Measurements from ENCODE around the gene SMIM24. TPM values are rescaled to one million over a fixed set of nuclear protein-coding genes. Genes with fewer than 3 reads are reported as not detected.

The SMIM24 gene
- total and polyA plus RNA-seq, 10 of the 15 experiments (the other 5 are each of a cell fraction or from before 2014, with no cell fraction given) = 0.14 to 0.44 (median 0.23) TPM; not detected in 4

DNA sequence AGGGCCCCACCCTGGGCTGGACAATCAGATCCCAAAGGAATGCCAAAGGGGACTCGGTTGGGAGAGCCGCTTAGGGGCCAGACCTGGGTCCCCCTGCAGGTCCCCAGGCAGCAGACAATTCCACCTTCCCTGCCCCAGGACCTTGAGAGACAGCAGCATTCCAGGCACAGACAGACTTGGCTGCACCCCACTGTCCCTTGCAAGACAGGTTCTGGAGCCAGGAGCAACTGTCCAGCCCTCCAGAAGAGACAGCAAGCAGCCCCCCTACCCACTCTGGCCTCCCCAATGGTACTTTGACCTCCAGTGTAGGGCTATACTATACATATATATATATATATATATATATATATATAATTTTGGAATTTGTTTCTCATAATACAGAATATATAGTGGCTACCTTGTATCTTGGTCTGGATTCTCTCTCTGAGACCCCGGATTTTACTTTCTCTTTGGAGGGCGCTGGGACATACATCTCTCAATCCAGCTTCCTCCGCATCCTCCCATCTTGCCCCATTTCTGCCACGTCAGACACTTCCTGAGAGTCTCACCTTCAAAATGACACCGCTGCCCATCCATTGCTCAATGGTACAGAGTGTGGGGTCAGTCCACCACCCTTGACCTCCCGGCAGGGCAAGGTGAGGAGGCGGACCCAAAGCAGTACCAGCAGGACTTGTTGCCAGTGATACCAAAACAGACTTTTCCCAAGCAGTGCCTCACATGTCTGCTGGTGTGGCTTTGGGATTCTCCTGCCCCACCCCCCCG, 12.7 kb downstream of the SMIM24 start:
- intact Hi-C loops (cut with micrococcal nuclease; ENCODE audit: unreplicated experiment) = no loop called here
- BruUV-seq (replicated peaks) = no TSS peak
- Histone ChIP-seq H3K4me2 (ENCODE audit: control insufficient read depth, insufficient read depth) (no peak overlapping the region), H3K4me3 (no peak overlapping the region), H3K27ac (ENCODE audit: control insufficient read depth, insufficient read depth) (no peak overlapping the region), H3K9ac (ENCODE audit: control insufficient read depth, insufficient read depth, low read length) (no peak overlapping the region), H3K27me3 (replicated peaks in 1 of 2; ENCODE audit: control insufficient read depth in 2 of 2, insufficient read depth in 2 of 2, low read length in 1 of 2) (no peaks in the 10 kb centered on the region), H3K36me3 (ENCODE audit: control insufficient read depth in 2 of 2, insufficient read depth in 2 of 2, low read length in 1 of 2) (no peaks in the 10 kb centered on the region; a peak in 2 of 4 replicates), H3K79me2 (ENCODE audit: control insufficient read depth, insufficient read depth, low read length) (no peaks in the 10 kb centered on the region), H2AFZ (ENCODE audit: control insufficient read depth, low read depth, low read length) (no peak overlapping the region), H4K20me1 (ENCODE audit: control insufficient read depth, insufficient read depth) (peaks cover 2% of the 10 kb centered on the region; the same call in 1 of the 2 replicates), H3K4me1 (ENCODE audit: control insufficient read depth, insufficient read depth, low read length) (no peaks in the 10 kb centered on the region), H3K9me3 (replicated peaks; ENCODE audit: control insufficient read depth, insufficient read depth, low read length) (no peaks in the 10 kb centered on the region)
- in situ Hi-C loops (cut with MboI) = no loop called here
- ChIA-PET CTCF (no interaction called here), RAD21 (ENCODE audit: unreplicated experiment) (no interaction called here), SMC1A (ENCODE audit: uncharacterized antibody, unreplicated experiment) (no interaction called here), POLR2A (no interaction called here)
- 73% methylated on average over 10 of the region's 10 CpGs for WGBS (ENCODE audit: insufficient coverage, insufficient replicate concordance, low lambda C conversion rate, missing lambda C conversion rate)
- FAIRE-seq (no peak), ATAC-seq (no peak), DNase-seq (ENCODE audit: low read depth, low spot score) (no peak)
- TF ChIP-seq, protein P1, sequence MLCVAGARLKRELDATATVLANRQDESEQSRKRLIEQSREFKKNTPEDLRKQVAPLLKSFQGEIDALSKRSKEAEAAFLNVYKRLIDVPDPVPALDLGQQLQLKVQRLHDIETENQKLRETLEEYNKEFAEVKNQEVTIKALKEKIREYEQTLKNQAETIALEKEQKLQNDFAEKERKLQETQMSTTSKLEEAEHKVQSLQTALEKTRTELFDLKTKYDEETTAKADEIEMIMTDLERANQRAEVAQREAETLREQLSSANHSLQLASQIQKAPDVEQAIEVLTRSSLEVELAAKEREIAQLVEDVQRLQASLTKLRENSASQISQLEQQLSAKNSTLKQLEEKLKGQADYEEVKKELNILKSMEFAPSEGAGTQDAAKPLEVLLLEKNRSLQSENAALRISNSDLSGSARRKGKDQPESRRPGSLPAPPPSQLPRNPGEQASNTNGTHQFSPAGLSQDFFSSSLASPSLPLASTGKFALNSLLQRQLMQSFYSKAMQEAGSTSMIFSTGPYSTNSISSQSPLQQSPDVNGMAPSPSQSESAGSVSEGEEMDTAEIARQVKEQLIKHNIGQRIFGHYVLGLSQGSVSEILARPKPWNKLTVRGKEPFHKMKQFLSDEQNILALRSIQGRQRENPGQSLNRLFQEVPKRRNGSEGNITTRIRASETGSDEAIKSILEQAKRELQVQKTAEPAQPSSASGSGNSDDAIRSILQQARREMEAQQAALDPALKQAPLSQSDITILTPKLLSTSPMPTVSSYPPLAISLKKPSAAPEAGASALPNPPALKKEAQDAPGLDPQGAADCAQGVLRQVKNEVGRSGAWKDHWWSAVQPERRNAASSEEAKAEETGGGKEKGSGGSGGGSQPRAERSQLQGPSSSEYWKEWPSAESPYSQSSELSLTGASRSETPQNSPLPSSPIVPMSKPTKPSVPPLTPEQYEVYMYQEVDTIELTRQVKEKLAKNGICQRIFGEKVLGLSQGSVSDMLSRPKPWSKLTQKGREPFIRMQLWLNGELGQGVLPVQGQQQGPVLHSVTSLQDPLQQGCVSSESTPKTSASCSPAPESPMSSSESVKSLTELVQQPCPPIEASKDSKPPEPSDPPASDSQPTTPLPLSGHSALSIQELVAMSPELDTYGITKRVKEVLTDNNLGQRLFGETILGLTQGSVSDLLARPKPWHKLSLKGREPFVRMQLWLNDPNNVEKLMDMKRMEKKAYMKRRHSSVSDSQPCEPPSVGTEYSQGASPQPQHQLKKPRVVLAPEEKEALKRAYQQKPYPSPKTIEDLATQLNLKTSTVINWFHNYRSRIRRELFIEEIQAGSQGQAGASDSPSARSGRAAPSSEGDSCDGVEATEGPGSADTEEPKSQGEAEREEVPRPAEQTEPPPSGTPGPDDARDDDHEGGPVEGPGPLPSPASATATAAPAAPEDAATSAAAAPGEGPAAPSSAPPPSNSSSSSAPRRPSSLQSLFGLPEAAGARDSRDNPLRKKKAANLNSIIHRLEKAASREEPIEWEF (IDR thresholded peaks at IDR 0.05; ENCODE audit: insufficient replicate concordance, low read depth, low read length) = no peak
- TF ChIP-seq NFYA (IDR thresholded peaks at IDR 0.05; ENCODE audit: borderline replicate concordance, low read depth, low read length) = no peak
- TF ChIP-seq MXI1 (IDR thresholded peaks at IDR 0.05; ENCODE audit: low read depth, low read length) = no peak
- TF ChIP-seq PAX8 (IDR thresholded peaks at IDR 0.05) = no peak
- TF ChIP-seq, protein P2, sequence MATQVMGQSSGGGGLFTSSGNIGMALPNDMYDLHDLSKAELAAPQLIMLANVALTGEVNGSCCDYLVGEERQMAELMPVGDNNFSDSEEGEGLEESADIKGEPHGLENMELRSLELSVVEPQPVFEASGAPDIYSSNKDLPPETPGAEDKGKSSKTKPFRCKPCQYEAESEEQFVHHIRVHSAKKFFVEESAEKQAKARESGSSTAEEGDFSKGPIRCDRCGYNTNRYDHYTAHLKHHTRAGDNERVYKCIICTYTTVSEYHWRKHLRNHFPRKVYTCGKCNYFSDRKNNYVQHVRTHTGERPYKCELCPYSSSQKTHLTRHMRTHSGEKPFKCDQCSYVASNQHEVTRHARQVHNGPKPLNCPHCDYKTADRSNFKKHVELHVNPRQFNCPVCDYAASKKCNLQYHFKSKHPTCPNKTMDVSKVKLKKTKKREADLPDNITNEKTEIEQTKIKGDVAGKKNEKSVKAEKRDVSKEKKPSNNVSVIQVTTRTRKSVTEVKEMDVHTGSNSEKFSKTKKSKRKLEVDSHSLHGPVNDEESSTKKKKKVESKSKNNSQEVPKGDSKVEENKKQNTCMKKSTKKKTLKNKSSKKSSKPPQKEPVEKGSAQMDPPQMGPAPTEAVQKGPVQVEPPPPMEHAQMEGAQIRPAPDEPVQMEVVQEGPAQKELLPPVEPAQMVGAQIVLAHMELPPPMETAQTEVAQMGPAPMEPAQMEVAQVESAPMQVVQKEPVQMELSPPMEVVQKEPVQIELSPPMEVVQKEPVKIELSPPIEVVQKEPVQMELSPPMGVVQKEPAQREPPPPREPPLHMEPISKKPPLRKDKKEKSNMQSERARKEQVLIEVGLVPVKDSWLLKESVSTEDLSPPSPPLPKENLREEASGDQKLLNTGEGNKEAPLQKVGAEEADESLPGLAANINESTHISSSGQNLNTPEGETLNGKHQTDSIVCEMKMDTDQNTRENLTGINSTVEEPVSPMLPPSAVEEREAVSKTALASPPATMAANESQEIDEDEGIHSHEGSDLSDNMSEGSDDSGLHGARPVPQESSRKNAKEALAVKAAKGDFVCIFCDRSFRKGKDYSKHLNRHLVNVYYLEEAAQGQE (IDR thresholded peaks at IDR 0.05; ENCODE audit: low read depth, low read length) = no peak
- TF ChIP-seq KDM1A (IDR thresholded peaks at IDR 0.05; ENCODE audit: borderline replicate concordance) = no peak
